Measurements from ENCODE around the gene SLC6A20.

Gene SLC6A20

DNA sequence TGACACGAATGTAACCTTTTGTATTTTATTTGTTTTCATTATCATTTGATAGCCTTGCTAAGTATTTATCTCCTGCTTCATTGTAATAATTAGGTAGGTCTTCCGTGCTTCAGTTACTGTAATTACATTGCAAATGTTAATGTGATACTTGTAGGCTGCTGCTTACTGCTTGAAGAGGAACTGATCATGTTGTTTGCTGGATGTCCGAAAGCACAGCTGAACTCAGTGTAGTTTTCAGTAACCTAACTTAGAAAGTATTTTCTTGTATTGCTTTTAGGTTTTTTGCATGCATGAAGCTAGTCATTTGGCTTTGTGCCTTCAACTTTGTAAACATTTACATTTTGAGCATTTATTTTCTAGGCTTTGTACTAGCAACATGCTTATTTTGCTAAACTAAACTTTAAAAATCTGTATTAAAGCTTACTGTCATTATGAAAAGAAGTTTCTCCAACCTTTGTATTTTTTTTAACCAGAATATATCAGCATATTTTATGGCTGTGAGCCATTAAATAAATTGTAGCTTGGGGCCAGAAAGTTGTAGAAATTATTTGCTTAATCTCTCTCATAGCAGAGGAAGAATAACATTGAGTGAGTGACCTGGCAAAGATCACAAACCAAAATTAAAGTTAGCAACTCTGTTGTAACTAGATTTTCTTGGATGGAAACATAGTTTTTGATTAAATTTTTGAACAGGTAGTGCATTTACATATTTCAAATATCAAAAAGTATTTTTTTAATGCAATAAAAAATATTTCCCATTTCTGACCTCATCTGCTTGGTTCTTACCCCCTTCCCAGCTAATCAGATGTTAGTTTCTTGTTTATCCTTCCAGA, 76.5 kb downstream of the SLC6A20 start:
- DNase-seq (ENCODE audit: low read depth): no peak

DNA sequence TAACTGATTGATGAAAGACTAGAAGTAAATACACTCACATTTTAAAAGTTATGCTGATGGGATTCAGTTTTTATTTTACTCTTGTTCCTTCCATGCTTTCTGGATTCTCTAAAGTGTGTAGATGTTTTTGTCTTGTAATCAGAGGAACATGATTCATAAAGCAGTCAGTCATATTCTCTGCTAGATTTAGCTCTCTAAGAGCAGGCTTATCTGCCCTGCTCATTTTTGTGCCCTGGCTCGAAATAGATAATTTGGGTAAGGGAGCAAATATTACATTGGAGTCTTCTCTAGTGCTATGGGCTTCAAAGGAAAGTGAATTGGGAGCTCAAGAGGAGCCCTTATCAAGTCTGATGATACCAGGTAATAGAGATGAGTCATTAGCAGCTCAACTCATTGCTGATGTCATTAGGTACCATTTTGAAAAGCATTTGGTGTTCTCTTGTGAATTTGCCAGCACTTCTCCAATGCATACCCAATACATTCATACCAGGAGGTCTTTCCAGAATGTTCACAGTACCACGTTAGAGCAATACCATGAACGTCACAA, 79.5 kb downstream of the SLC6A20 start:
- DNase-seq (ENCODE audit: low read depth): no peak

- DNase-seq (ENCODE audit: low read depth): peak; percentile 26
Observed at GRCh38 chr3:45715945-45716344, 80.4 kb downstream of the SLC6A20 start.

DNA sequence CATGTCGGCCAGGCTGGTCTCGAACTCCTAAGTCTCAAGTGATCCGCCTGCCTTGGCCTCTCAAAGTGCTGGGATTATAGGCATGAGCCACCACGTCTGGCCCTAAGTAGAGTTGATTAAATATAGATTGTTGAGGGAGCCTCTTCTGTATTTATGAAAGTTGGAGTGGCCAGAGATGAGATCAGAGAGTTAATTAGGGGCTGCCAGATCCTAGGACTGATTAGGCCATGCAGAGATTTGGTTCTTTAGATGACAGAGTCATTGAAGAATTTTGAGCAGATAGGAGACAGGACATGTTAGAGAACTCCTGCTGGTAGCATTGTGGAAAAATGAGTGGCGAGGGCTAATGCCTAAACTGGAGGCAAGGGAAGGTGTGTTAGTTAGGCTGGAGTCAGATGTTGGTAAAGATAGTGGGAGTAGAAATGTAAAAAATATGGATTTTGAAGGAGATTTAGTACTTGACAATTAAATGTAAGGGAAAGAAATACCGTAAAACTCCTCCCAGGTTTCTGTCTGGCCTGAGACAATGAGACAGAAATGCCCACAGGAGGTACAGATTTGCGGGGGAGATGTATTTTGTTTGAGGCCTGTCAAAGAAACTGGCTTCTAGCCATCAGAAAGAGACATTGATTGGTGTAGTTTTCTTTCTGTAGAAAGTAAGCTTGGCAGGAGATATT, 83.8 kb downstream of the SLC6A20 start:
- DNase-seq (ENCODE audit: low read depth): peak; percentile 28

DNA sequence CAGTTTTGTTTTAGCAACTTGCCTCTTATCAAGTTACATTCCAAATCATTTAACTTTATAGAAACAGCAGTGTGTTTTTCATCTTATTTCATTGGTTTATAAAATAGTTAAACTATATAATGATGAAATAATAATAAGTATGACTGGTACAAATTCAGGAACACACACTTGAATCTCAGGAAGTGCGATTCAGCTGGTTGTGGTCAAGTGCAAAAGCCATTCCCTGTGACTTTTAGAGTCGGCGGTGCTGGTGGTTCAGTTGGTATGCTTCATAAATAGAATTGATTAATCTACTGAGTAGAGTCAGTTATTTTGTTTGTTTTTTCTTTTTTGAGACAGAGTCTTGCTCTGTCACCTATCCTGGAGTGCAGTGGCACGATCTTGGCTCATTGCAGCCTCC, 84.4 kb downstream of the SLC6A20 start:
- DNase-seq (ENCODE audit: low read depth): peak; percentile 13

GRCh38 chr3:45705839-45706808, 90.2 kb downstream of the SLC6A20 start:
- DNase-seq (ENCODE audit: low read depth): no peak

Measured in ELR (cell line).